HG02610 (cell line): ENCODE results near the gene ITCH.
"Not testable (repeated sequence)": the region's sequence is repeated elsewhere in the genome, so short reads cannot be mapped to it uniquely, and the experiment has no call there.

ENCODE experiments used
- ATAC-seq: cut with Tn5 transposase; IDR thresholded peaks from one replicate; pipeline ENCODE4 v1.9.1; 2021; ENCODE audit warnings: mild to moderate bottlenecking, moderate library complexity; ENCODE audit not compliant: unreplicated experiment

The ITCH gene

GRCh38 chr20:34497596-34497995, 134.5 kb downstream of the ITCH start:
- not testable (repeated sequence) for ATAC-seq

GRCh38 chr20:34500823-34501222, 137.8 kb downstream of the ITCH start:
- no peak for ATAC-seq

GRCh38 chr20:34506480-34506879, 143.4 kb downstream of the ITCH start:
- no peak for ATAC-seq

- ATAC-seq, result no peak
These were observed 144.8 kb downstream of the ITCH start for GRCh38 chr20:34507702-34508413.

GRCh38 chr20:34510575-34510974, 147.5 kb downstream of the ITCH start:
- ATAC-seq, result no peak

GRCh38 chr20:34511891-34512265, 148.8 kb downstream of the ITCH start:
- ATAC-seq, result no peak

GRCh38 chr20:34512266-34512954, 149.3 kb downstream of the ITCH start:
- no peak for ATAC-seq

GRCh38 chr20:34512955-34513419, 149.9 kb downstream of the ITCH start:
- ATAC-seq, result no peak

GRCh38 chr20:34514034-34514433, 151.0 kb downstream of the ITCH start:
- ATAC-seq, result not testable (repeated sequence)

- ATAC-seq, result peak; percentile 7
These were observed 151.9 kb downstream of the ITCH start for GRCh38 chr20:34514897-34515483.

GRCh38 chr20:34515484-34516246, 152.6 kb downstream of the ITCH start:
- peak; percentile 62 for ATAC-seq

- peak; percentile 73 for ATAC-seq
These were observed 153.4 kb downstream of the ITCH start, which contains the start of gene DYNLRB1 for GRCh38 chr20:34516247-34517113. Gene DYNLRB1 (plus strand): TSS chr20:34516422. CDS start chr20:34516459, 37 bp downstream.

- no peak for ATAC-seq
These were observed 154.0 kb downstream of the ITCH start for GRCh38 chr20:34517114-34517505.

GRCh38 chr20:34518863-34519262, 155.8 kb downstream of the ITCH start:
- not testable (repeated sequence) for ATAC-seq

GRCh38 chr20:34519841-34520240, 156.8 kb downstream of the ITCH start:
- ATAC-seq, result not testable (repeated sequence)

- ATAC-seq, result no peak
These were observed 160.1 kb downstream of the ITCH start for GRCh38 chr20:34522969-34523871.

GRCh38 chr20:34524426-34524825, 161.4 kb downstream of the ITCH start:
- no peak for ATAC-seq

- ATAC-seq, result no peak
These were observed 162.3 kb downstream of the ITCH start for GRCh38 chr20:34525342-34525708.

- ATAC-seq, result no peak
These were observed 162.8 kb downstream of the ITCH start for GRCh38 chr20:34525709-34526416.
